Left kidney (tissue), 2 donors: ENCODE results near the gene SIRPA. TPM values are rescaled to one million over a fixed set of nuclear protein-coding genes. Genes with fewer than 3 reads are reported as not detected.

ENCODE experiments used
- DNase-seq: peaks from one replicate; pipeline ENCODE4 v3.0.0-alpha.2; 2013
- polyA plus RNA-seq: library from polyadenylated mRNA; unstranded; fragments of 120-200 nt; gene quantifications from one replicate; pipeline ENCODE4 v1.2.1, GENCODE V29; 2013; ENCODE audit not compliant: insufficient read length

Gene SIRPA
- polyA plus RNA-seq, 1 donor = 24.3 TPM

GRCh38 chr20:1946762-1947534, 51.7 kb downstream of the SIRPA start:
- peak; percentile 80 for DNase-seq

- DNase-seq = no peak
These were observed 52.3 kb downstream of the SIRPA start for GRCh38 chr20:1947535-1947846.

GRCh38 chr20:1949347-1950100, 54.3 kb downstream of the SIRPA start:
- DNase-seq = no peak

GRCh38 chr20:1950836-1951235, 55.6 kb downstream of the SIRPA start:
- DNase-seq = no peak

- no peak for DNase-seq
These were observed 56.4 kb downstream of the SIRPA start for GRCh38 chr20:1951436-1952115.

GRCh38 chr20:1952737-1953530, 57.7 kb downstream of the SIRPA start:
- DNase-seq = no peak

GRCh38 chr20:1953621-1954020, 58.4 kb downstream of the SIRPA start:
- no peak for DNase-seq

GRCh38 chr20:1955217-1955616, 60.0 kb downstream of the SIRPA start:
- DNase-seq = no peak

GRCh38 chr20:1958426-1958825, 63.2 kb downstream of the SIRPA start:
- DNase-seq = no peak

- no peak for DNase-seq
These were observed 63.9 kb downstream of the SIRPA start for GRCh38 chr20:1959156-1959555.

- no peak for DNase-seq
These were observed 66.2 kb downstream of the SIRPA start for GRCh38 chr20:1961374-1961773.

GRCh38 chr20:1964061-1964460, 68.9 kb downstream of the SIRPA start:
- no peak for DNase-seq

- DNase-seq = no peak
These were observed 69.6 kb downstream of the SIRPA start for GRCh38 chr20:1964659-1965405.

GRCh38 chr20:1965520-1966351, 70.5 kb downstream of the SIRPA start:
- peak; percentile 72 for DNase-seq

- no peak for DNase-seq
These were observed 73.8 kb downstream of the SIRPA start for GRCh38 chr20:1968964-1969363.

GRCh38 chr20:1971893-1972586, 76.8 kb downstream of the SIRPA start:
- DNase-seq = no peak

- DNase-seq = no peak
These were observed 78.6 kb downstream of the SIRPA start for GRCh38 chr20:1973601-1974440.

- DNase-seq = no peak
These were observed 80.1 kb downstream of the SIRPA start for GRCh38 chr20:1975291-1975690.
